Prostate gland (tissue), 2 donors: ENCODE data around the gene DNAH8.

ENCODE experiments used
- POLR2A ChIP-seq: fragments of 450-650 bp; IDR thresholded peaks from one replicate; pipeline ENCODE4 v1.6.1; 2016; ENCODE audit warnings: antibody characterized with exemption, mild to moderate bottlenecking
- TF ChIP-seq, protein P1 (sequence below), 4 experiments: fragments of 200-600 bp in 2 of 4; fragments of 450-650 bp in 2 of 4; sonication (generic) in 2 of 4; IDR thresholded peaks; 1 replicate in 3 of 4; 2 replicates in 1 of 4; pipeline ENCODE4 v1.5.1; 2016 to 2019; ENCODE audit warnings: antibody characterized with exemption in 4 of 4, mild to moderate bottlenecking in 2 of 4, moderate library complexity in 2 of 4

- TF ChIP-seq, protein P1, sequence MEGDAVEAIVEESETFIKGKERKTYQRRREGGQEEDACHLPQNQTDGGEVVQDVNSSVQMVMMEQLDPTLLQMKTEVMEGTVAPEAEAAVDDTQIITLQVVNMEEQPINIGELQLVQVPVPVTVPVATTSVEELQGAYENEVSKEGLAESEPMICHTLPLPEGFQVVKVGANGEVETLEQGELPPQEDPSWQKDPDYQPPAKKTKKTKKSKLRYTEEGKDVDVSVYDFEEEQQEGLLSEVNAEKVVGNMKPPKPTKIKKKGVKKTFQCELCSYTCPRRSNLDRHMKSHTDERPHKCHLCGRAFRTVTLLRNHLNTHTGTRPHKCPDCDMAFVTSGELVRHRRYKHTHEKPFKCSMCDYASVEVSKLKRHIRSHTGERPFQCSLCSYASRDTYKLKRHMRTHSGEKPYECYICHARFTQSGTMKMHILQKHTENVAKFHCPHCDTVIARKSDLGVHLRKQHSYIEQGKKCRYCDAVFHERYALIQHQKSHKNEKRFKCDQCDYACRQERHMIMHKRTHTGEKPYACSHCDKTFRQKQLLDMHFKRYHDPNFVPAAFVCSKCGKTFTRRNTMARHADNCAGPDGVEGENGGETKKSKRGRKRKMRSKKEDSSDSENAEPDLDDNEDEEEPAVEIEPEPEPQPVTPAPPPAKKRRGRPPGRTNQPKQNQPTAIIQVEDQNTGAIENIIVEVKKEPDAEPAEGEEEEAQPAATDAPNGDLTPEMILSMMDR (IDR thresholded peaks at IDR 0.05) = no peak
- no peak for TF ChIP-seq POLR2A
Observed at GRCh38 chr6:38725414-38726183, 10.5 kb downstream of the DNAH8 start.
